ENCODE data around the gene CFDP1. TPM values are rescaled to one million over a fixed set of nuclear protein-coding genes. Genes with fewer than 3 reads are reported as not detected.

Gene CFDP1
- total and polyA plus RNA-seq, 2 of the 13 experiments (the other 11 are each of a cell fraction or from before 2014, with no cell fraction given) = 78.6 to 153 TPM

DNA sequence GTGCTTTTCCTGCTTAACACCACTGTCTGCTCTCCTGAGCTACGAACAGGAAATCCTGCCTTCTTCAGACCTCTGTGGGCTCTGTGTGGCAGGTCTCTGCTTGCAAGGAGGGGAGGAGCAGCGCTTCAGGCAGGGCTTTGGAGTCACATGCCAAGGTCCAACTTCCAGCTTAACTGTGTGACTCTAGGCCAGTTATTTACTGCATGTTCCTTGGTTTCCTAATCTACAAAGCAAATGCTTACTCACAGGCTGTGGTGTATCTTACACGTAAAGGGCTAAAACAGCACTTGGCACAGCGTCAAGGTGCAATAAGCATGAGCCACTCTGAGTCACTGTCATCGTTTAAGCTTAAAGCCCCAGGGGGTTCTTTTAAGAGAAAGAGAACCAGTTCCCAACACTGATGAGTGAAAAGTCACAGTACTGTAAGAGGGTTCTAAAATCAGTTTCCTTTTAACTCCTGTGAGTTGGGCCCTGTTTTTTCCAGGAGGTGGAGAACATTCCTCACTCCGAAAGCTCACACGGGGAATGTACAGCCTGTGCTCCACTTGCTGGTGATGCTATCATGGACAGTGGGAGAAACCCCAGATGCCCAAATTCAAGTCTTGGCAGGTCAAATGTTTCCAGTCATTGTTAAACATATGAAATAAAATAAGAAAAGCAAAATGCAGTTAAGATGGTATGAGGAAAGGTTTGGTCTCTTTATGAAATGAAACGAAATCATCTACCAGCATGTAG lies 127.8 kb downstream of the CFDP1 start (continued):
- TF ChIP-seq BCL6 (CRISPR knock-in tag; IDR thresholded peaks at IDR 0.05) (peak; percentile 85), CBX1 (IDR thresholded peaks at IDR 0.05; ENCODE audit: low read depth) (no peak), ZNF335 (CRISPR knock-in tag; IDR thresholded peaks at IDR 0.05) (no peak; the same call in 1 of the 2 replicates), ZNF713 (CRISPR knock-in tag; IDR thresholded peaks at IDR 0.05) (0 out of 2 replicates have a peak, but pooled peaks have one; percentile 26), HNRNPLL (IDR thresholded peaks at IDR 0.05; ENCODE audit: low read depth, low read length, poor library complexity, severe bottlenecking) (no peak), ELK4 (CRISPR knock-in tag; IDR thresholded peaks at IDR 0.05; ENCODE audit: borderline replicate concordance) (no peak), ZBTB1 (CRISPR knock-in tag; IDR thresholded peaks at IDR 0.05; ENCODE audit: borderline replicate concordance) (no peak), FOSL2 (CRISPR knock-in tag; IDR thresholded peaks at IDR 0.05) (peak; percentile 98), HIC2 (CRISPR knock-in tag; IDR thresholded peaks at IDR 0.05; ENCODE audit: low read depth) (peak; percentile 51; the same call in 1 of the 2 replicates), HDAC6 (IDR thresholded peaks at IDR 0.05; ENCODE audit: low read depth, low read length) (0 out of 2 replicates have a peak, but pooled peaks have one; percentile 34), MTA1 (CRISPR knock-in tag; IDR thresholded peaks at IDR 0.05; ENCODE audit: borderline replicate concordance) (peak; percentile 87; the same call in 1 of the 2 replicates), U2AF2 (IDR thresholded peaks at IDR 0.05; ENCODE audit: low read depth, low read length) (no peak), ARNTL (CRISPR knock-in tag; IDR thresholded peaks at IDR 0.05) (peak; percentile 92), NR2F6 (IDR thresholded peaks at IDR 0.05) (peak; percentile 85), NR2F6 (CRISPR knock-in tag; IDR thresholded peaks at IDR 0.05) (peak; percentile 94), ZNF292 (CRISPR knock-in tag; IDR thresholded peaks at IDR 0.05; ENCODE audit: borderline replicate concordance, low read depth) (peak; percentile 99), KDM2A (CRISPR knock-in tag; IDR thresholded peaks at IDR 0.05; ENCODE audit: borderline replicate concordance, low read depth) (peak; percentile 80), ZNF800 (CRISPR knock-in tag; IDR thresholded peaks at IDR 0.05) (no peak)
- TF ChIP-seq, protein P1, sequence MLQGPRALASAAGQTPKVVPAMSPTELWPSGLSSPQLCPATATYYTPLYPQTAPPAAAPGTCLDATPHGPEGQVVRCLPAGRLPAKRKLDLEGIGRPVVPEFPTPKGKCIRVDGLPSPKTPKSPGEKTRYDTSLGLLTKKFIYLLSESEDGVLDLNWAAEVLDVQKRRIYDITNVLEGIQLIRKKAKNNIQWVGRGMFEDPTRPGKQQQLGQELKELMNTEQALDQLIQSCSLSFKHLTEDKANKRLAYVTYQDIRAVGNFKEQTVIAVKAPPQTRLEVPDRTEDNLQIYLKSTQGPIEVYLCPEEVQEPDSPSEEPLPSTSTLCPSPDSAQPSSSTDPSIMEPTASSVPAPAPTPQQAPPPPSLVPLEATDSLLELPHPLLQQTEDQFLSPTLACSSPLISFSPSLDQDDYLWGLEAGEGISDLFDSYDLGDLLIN (CRISPR knock-in tag; IDR thresholded peaks at IDR 0.05; ENCODE audit: borderline replicate concordance) = no peak
- TF ChIP-seq, protein P2, sequence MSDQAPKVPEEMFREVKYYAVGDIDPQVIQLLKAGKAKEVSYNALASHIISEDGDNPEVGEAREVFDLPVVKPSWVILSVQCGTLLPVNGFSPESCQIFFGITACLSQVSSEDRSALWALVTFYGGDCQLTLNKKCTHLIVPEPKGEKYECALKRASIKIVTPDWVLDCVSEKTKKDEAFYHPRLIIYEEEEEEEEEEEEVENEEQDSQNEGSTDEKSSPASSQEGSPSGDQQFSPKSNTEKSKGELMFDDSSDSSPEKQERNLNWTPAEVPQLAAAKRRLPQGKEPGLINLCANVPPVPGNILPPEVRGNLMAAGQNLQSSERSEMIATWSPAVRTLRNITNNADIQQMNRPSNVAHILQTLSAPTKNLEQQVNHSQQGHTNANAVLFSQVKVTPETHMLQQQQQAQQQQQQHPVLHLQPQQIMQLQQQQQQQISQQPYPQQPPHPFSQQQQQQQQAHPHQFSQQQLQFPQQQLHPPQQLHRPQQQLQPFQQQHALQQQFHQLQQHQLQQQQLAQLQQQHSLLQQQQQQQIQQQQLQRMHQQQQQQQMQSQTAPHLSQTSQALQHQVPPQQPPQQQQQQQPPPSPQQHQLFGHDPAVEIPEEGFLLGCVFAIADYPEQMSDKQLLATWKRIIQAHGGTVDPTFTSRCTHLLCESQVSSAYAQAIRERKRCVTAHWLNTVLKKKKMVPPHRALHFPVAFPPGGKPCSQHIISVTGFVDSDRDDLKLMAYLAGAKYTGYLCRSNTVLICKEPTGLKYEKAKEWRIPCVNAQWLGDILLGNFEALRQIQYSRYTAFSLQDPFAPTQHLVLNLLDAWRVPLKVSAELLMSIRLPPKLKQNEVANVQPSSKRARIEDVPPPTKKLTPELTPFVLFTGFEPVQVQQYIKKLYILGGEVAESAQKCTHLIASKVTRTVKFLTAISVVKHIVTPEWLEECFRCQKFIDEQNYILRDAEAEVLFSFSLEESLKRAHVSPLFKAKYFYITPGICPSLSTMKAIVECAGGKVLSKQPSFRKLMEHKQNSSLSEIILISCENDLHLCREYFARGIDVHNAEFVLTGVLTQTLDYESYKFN (CRISPR knock-in tag; conservative IDR thresholded peaks at IDR 0.05) = peak; percentile 96

Data from HepG2 (cell line).